Measurements from ENCODE around the gene PRC1.
A peak's percentile ranks its signal among the peaks of the same experiment; 100 is the strongest.

PRC1 gene

DNA sequence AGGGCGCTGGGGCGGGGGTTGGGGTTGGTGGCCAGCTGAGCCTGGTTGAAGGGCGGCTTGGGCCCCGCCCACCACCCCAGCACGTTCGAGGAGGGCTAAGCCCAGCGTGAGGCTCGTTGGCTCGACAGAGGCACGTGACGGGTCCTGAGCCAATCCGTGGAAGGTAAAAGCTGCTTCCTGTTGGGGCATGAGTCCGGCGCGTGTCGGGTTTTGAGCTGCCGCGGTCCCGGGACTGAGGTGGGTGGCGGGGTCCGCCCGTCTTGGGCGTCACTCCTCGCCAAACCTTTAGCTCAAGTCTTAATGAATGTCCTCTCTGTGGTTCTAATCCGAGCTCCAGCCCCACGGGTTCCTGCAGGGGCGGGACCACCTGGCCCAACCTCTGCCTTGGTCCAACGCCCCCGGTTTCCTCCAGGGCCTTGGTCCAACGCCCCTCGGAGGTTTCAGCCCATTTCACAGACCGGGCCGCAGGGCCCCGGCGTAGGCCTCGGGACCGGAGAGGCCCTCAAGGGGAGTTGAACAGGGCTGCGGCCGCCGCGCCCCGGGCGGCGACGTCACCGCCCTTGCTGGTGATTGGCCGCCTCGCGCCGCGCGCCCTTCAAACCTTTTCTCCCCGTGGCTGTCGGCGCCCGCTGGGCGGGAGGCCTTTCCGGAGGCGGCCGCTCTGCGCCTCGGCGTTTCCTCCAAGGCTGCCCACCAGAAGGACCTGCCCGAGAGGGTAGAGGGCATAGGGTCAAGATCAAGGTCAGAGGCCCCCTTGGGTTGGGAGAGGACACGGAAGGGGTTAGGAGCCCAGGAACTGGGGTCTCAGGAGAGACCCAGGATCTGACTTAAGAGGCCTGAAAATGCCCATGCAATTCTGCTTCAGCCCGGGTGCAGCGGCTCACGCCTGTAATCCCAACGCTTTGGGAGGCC, 39.4 kb downstream of the PRC1 start, which contains the start of gene RCCD1:
Gene RCCD1, plus strand, starts transcription at position 173 of the 912 bp plus-strand sequence. CDS start 1,851 bp downstream, outside the sequence.
- DNase-seq = peak; percentile 93

GRCh38 chr15:90953947-90954711, 40.2 kb downstream of the PRC1 start:
- DNase-seq = no peak

- DNase-seq = no peak
These were observed 41.2 kb downstream of the PRC1 start for GRCh38 chr15:90952901-90953677.

- DNase-seq = no peak
These were observed 43.7 kb downstream of the PRC1 start for GRCh38 chr15:90950676-90951075.

DNA sequence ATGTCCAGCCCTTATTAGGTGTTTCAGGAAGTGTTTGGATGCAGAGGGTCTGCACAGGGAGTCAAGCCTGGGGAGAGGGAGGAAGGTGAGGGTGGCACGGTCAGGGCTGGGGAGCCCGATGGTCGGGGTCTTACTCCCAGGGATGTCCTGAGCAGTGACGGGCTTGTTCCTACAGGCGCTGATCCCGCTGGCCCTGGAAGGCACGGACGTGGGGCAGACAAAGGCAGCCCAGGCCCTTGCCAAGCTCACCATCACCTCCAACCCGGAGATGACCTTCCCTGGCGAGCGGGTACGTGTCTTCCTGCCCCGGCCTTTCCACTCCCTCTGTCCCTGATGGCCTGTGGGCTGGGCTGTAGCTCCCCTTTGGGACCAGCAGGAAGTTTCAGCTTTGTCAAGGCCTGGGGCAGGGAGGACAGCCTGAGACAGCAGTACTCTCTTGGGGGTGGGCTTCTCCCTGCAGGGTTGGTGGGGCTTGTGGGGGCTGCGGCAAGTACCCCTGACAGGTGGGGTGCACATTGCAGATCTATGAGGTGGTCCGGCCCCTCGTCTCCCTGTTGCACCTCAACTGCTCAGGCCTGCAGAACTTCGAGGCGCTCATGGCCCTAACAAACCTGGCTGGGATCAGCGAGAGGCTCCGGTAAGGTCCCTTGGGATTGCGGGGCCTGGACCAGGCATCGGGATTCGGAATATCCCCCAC, 44.2 kb downstream of the PRC1 start:
- no peak for DNase-seq

- DNase-seq = no peak
These were observed 45.8 kb downstream of the PRC1 start for GRCh38 chr15:90948506-90948905.

DNA sequence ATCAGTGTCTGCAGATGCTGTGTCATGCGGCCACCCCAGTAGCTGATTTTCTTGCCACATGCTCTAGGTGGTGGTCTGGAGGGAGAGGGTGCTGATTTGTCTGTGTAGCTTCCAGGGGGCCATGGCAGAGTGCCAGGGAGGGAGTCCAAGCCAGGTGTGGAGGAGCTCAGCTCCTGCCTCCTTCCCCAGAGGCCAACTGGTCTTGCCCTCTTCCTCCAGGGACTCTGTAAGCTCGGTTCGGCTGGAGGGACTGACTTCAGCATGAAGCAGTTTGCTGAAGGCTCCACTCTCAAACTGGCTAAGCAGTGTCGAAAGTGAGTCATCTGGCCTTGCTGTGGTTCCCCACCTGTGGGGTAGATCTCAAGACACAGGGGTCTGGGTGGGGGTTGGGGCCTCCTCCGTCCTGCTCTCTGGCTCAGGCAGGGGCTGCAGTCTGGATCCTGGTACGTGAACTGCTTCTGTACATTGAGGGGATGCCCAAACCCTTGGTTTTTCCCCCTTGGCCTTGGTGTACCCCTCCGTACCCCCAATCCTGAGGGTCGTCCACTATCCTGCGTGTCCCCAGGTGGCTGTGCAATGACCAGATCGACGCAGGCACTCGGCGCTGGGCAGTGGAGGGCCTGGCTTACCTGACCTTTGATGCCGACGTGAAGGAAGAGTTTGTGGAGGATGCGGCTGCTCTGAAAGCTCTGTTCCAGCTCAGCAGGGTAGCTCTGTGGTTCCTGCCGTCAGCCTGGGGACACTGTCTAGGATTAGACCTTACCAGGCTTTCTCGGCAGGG, 46.6 kb downstream of the PRC1 start:
- DNase-seq = no peak

GRCh38 chr15:90946941-90947576, 47.3 kb downstream of the PRC1 start:
- DNase-seq = no peak

DNA sequence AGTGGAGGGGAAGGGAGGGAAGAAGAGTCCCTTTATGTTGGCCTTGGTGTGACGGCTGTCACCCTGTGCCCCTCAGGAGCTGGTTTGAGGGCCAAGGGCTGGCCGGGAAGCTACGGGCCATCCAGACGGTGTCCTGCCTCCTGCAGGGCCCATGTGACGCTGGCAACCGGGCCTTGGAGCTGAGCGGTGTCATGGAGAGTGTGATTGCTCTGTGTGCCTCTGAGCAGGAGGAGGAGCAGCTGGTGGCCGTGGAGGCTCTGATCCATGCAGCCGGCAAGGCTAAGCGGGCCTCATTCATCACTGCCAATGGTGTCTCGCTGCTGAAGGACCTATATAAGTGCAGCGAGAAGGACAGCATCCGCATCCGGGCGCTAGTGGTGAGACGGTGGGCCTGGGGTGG, 47.8 kb downstream of the PRC1 start:
- DNase-seq = no peak

DNA sequence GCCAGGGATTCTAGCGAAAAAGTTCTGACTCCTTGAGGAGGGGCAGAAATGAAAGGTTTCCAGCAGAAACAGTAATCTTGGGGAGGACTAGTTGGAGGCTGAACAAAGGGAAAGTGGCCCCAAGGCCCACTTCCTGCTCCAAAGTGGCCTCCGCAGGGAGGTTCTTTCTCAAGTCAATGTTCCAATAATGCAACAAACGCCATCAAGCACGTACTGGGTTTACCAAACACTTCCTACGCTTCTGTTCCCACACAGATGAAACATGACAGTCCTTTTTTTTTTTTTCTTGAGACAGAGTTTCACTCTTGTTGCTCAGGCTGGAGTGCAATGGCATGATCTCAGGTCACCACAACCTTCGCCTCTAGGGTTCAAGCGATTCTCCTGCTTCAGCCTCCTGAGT, 49.2 kb downstream of the PRC1 start:
- no peak for DNase-seq

DNA sequence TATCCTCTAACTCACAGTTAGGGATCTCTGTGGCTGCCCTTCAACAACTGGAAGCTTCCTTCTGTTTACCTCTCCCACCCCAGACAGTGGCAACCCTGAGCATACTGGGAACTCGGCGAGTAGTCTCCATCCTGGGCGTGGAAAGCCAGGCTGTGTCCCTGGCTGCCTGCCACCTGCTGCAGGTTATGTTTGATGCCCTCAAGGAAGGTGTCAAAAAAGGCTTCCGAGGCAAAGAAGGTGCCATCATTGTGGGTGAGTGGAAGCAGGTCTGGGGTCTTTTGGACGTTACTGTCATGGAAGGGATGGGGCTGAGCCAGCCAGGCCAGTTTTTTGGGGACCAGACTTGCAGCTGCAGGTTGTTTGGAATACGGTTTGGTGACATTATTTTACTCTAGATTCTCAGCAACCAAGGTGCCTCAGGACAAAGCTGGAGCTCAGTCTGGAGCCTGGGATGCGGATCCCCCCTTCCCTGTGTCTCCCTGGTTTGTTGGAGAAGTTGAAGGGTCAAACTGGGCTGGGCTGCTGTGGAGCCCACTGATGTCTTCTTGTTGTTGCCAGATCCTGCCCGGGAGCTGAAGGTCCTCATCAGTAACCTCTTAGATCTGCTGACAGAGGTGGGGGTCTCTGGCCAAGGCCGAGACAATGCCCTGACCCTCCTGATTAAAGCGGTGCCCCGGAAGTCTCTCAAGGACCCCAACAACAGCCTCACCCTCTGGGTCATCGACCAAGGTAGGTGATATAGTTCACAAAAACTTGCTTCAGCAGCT, 51.8 kb downstream of the PRC1 start:
- DNase-seq = no peak

GRCh38 chr15:90941038-90941437, 53.3 kb downstream of the PRC1 start:
- DNase-seq = no peak

- DNase-seq = no peak
These were observed 54.6 kb downstream of the PRC1 start for GRCh38 chr15:90939756-90940155.

DNA sequence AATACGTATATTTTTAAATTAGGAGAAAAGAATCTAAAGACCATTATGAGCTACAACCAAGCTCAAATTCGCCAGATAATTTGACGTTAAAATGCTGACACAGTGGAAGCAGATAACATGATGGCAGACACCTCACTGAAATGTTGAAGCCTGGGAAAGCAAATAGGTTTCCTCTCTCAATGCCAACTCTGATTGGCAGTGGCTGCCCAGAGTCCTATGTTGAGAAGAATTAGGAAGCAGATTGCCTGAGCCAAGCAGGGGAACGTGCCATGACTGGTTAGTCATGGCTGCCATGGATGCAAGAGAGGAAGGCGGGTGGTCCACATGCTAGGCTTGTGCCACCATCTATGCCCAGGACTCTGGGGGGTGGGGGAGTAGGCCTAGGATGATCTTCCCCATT, 56.1 kb downstream of the PRC1 start:
- DNase-seq = no peak

- DNase-seq = no peak
These were observed 57.5 kb downstream of the PRC1 start for GRCh38 chr15:90936823-90937222.

DNA sequence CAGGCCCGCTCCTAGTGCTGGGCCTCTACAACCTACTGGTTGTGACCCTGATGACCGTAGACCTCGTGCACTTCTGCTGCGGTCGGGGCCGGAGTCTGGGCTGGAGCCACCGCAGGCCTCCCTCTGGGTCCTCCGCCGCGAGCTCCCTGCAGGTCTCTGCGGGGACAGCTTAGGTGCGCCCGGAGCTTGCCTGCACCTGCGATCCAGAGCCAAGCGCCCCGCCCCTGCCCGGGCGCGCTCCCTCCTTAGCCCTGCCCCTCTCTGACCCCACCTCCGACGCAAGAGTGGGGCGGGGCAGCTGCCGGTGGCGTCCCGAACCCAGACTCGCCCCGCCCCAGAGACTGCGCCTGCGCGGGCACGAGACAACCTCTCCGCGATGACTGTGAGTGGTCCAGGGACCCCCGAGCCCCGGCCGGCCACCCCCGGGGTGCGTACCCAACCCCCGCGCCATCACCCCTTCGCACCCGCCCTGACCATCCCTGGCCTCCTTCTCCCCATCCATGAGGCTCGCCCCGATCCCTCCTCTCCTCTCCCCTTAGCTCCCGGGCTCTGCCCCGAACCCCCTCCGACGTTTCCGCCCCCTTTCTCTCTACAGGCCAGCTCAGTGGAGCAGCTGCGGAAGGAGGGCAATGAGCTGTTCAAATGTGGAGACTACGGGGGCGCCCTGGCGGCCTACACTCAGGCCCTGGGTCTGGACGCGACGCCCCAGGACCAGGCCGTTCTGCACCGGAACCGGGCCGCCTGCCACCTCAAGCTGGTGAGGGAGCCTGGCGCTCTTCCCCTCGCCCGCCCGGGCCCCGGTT, 59.2 kb downstream of the PRC1 start, which contains the start of gene UNC45A:
Gene UNC45A, plus strand, starts transcription at position 337 of the 803 bp plus-strand sequence. Its CDS starts 40 bp downstream, at position 377.
- DNase-seq = peak; percentile 95

GRCh38 chr15:90934256-90934948, 59.9 kb downstream of the PRC1 start:
- peak; percentile 83 for DNase-seq

- no peak for DNase-seq
These were observed 61.0 kb downstream of the PRC1 start for GRCh38 chr15:90933301-90933700.

GRCh38 chr15:90932660-90932991, 61.7 kb downstream of the PRC1 start:
- no peak for DNase-seq

Data from NCI-H2171 (cell line).